HEK293 (cell line): ENCODE results near the gene CHRNA10.

Experiments
- FEZF1 ChIP-seq: fragments of 450-650 bp; formaldehyde crosslinking; IDR thresholded peaks from 2 replicates; pipeline ENCODE4 v1.5.1; 2016; ENCODE audit warnings: missing biosample characterization, missing genetic modification characterization
- GFI1B ChIP-seq: fragments of 450-650 bp; formaldehyde crosslinking; IDR thresholded peaks from 2 replicates; pipeline ENCODE4 v1.5.1; 2016; ENCODE audit warnings: missing biosample characterization, missing genetic modification characterization
- GLIS1 ChIP-seq: fragments of 450-650 bp; formaldehyde crosslinking; IDR thresholded peaks from 2 replicates; pipeline ENCODE4 v1.5.1; 2016; ENCODE audit warnings: missing biosample characterization, missing genetic modification characterization
- IKZF3 ChIP-seq: fragments of 450-650 bp; IDR thresholded peaks from 2 replicates; pipeline ENCODE4 v1.5.0; 2018; ENCODE audit warnings: missing biosample characterization, mild to moderate bottlenecking, missing genetic modification characterization, moderate library complexity
- KLF8 ChIP-seq: fragments of 450-650 bp; formaldehyde crosslinking; IDR thresholded peaks from 2 replicates; pipeline ENCODE4 v1.5.1; 2016; ENCODE audit warnings: missing biosample characterization, missing genetic modification characterization
- MEIS1 ChIP-seq: sonication (generic); formaldehyde crosslinking; IDR thresholded peaks from 2 replicates; pipeline ENCODE4 v1.8.1; 2022; ENCODE audit warnings: missing genetic modification reagents, mild to moderate bottlenecking, borderline replicate concordance
- PATZ1 ChIP-seq: fragments of 450-650 bp; formaldehyde crosslinking; IDR thresholded peaks from 2 replicates; pipeline ENCODE4 v1.5.1; 2016; ENCODE audit warnings: missing biosample characterization, missing genetic modification characterization
- RBAK ChIP-seq: fragments of 450-650 bp; formaldehyde crosslinking; IDR thresholded peaks from 2 replicates; pipeline ENCODE4 v1.5.1; 2016; ENCODE audit warnings: missing biosample characterization, missing genetic modification characterization
- SCRT2 ChIP-seq: fragments of 450-650 bp; formaldehyde crosslinking; IDR thresholded peaks from 2 replicates; pipeline ENCODE4 v1.5.1; 2016; ENCODE audit warnings: missing biosample characterization, missing genetic modification characterization
- WT1 ChIP-seq: fragments of 450-650 bp; formaldehyde crosslinking; IDR thresholded peaks from 2 replicates; pipeline ENCODE4 v1.5.1; 2016; ENCODE audit warnings: missing biosample characterization, missing genetic modification characterization
- ZBTB17 ChIP-seq: fragments of 450-650 bp; formaldehyde crosslinking; IDR thresholded peaks from 2 replicates; pipeline ENCODE4 v1.5.1; 2016; ENCODE audit warnings: missing biosample characterization, missing genetic modification characterization
- ZEB2 ChIP-seq: fragments of 450-650 bp; formaldehyde crosslinking; IDR thresholded peaks from 2 replicates; pipeline ENCODE4 v1.5.1; 2016; ENCODE audit warnings: missing biosample characterization, missing genetic modification characterization
- ZFHX2 ChIP-seq: fragments of 450-650 bp; formaldehyde crosslinking; conservative IDR thresholded peaks from 2 replicates; pipeline ENCODE4 v1.5.1; 2016; ENCODE audit warnings: missing biosample characterization, missing genetic modification characterization
- ZFP37 ChIP-seq: fragments of 450-650 bp; formaldehyde crosslinking; IDR thresholded peaks from 2 replicates; pipeline ENCODE4 v1.5.1; 2016; ENCODE audit warnings: missing biosample characterization, missing genetic modification characterization
- ZIC2 ChIP-seq: fragments of 450-650 bp; formaldehyde crosslinking; IDR thresholded peaks from 2 replicates; pipeline ENCODE4 v1.5.1; 2016; ENCODE audit warnings: missing biosample characterization, missing genetic modification characterization
- ZNF140 ChIP-seq: fragments of 450-650 bp; formaldehyde crosslinking; IDR thresholded peaks from 2 replicates; pipeline ENCODE4 v1.5.1; 2016; ENCODE audit warnings: missing biosample characterization, missing genetic modification characterization
- ZNF146 ChIP-seq: fragments of 450-650 bp; formaldehyde crosslinking; IDR thresholded peaks from 2 replicates; pipeline ENCODE4 v1.5.1; 2016; ENCODE audit warnings: missing biosample characterization, missing genetic modification characterization
- ZNF2 ChIP-seq: fragments of 450-650 bp; formaldehyde crosslinking; IDR thresholded peaks from 2 replicates; pipeline ENCODE4 v1.5.1; 2016; ENCODE audit warnings: missing biosample characterization, missing genetic modification characterization
- ZNF214 ChIP-seq: fragments of 450-650 bp; formaldehyde crosslinking; IDR thresholded peaks from 2 replicates; pipeline ENCODE4 v1.5.1; 2017; ENCODE audit warnings: missing biosample characterization, mild to moderate bottlenecking, missing genetic modification characterization, borderline replicate concordance
- ZNF248 ChIP-seq: fragments of 450-650 bp; formaldehyde crosslinking; IDR thresholded peaks from 2 replicates; pipeline ENCODE4 v1.5.1; 2017; ENCODE audit warnings: missing biosample characterization, missing genetic modification characterization
- ZNF335 ChIP-seq: fragments of 450-650 bp; formaldehyde crosslinking; conservative IDR thresholded peaks from 2 replicates; pipeline ENCODE4 v1.5.1; 2016; ENCODE audit warnings: missing biosample characterization, missing genetic modification characterization
- ZNF341 ChIP-seq: fragments of 450-650 bp; formaldehyde crosslinking; IDR thresholded peaks from 2 replicates; pipeline ENCODE4; 2016; ENCODE audit warnings: low read depth, missing biosample characterization, missing genetic modification characterization
- ZNF433 ChIP-seq: fragments of 450-650 bp; formaldehyde crosslinking; IDR thresholded peaks from 2 replicates; pipeline ENCODE4 v1.5.1; 2016; ENCODE audit warnings: missing biosample characterization, missing genetic modification characterization, low read depth
- ZNF48 ChIP-seq: fragments of 450-650 bp; formaldehyde crosslinking; IDR thresholded peaks from 2 replicates; pipeline ENCODE4 v1.5.1; 2016; ENCODE audit warnings: missing biosample characterization, missing genetic modification characterization
- ZNF513 ChIP-seq: fragments of 450-650 bp; IDR thresholded peaks from 2 replicates; pipeline ENCODE4 v1.5.1; 2018; ENCODE audit warnings: missing biosample characterization, missing genetic modification characterization
- ZNF514 ChIP-seq: fragments of 450-650 bp; formaldehyde crosslinking; IDR thresholded peaks from 2 replicates; pipeline ENCODE4 v1.5.1; 2016; ENCODE audit warnings: missing biosample characterization, missing genetic modification characterization
- ZNF558 ChIP-seq: fragments of 450-650 bp; formaldehyde crosslinking; IDR thresholded peaks from 2 replicates; pipeline ENCODE4 v1.5.1; 2016; ENCODE audit warnings: missing biosample characterization, missing genetic modification characterization
- ZNF561 ChIP-seq: fragments of 450-650 bp; IDR thresholded peaks from 2 replicates; pipeline ENCODE4 v1.5.1; 2018; ENCODE audit warnings: missing biosample characterization, missing genetic modification characterization, borderline replicate concordance
- ZNF610 ChIP-seq: fragments of 450-650 bp; formaldehyde crosslinking; IDR thresholded peaks from 2 replicates; pipeline ENCODE4 v1.5.1; 2016; ENCODE audit warnings: missing biosample characterization, missing genetic modification characterization, borderline replicate concordance
- ZNF629 ChIP-seq: fragments of 450-650 bp; formaldehyde crosslinking; IDR thresholded peaks from 2 replicates; pipeline ENCODE4 v1.5.1; 2017; ENCODE audit warnings: missing biosample characterization, missing genetic modification characterization
- ZNF677 ChIP-seq: fragments of 450-650 bp; IDR thresholded peaks from 2 replicates; pipeline ENCODE4 v1.5.0; 2018; ENCODE audit warnings: missing biosample characterization, mild to moderate bottlenecking, missing genetic modification characterization, moderate library complexity
- ZSCAN4 ChIP-seq: fragments of 450-650 bp; formaldehyde crosslinking; IDR thresholded peaks from 2 replicates; pipeline ENCODE4 v1.5.1; 2017; ENCODE audit warnings: missing biosample characterization, missing genetic modification characterization

Gene CHRNA10

GRCh38 chr11:3642071-3642951 is 28.9 kb downstream of the CHRNA10 start (continued):
- TF ChIP-seq ZNF140 (no peak), ZNF610 (no peak), MEIS1 (CRISPR knock-in tag) (no peak), ZNF514 (no peak), ZSCAN4 (tag by site-specific recombination) (no peak), WT1 (tag by site-specific recombination) (no peak), ZBTB17 (tag by site-specific recombination) (peak; percentile 84), ZNF146 (tag by site-specific recombination) (no peak), IKZF3 (tag by site-specific recombination) (peak; percentile 67), PATZ1 (tag by site-specific recombination) (peak; percentile 90), ZNF629 (0 out of 2 replicates have a peak, but pooled peaks have one; percentile 18), SCRT2 (no peak), GLIS1 (tag by site-specific recombination) (peak; percentile 82), KLF8 (tag by site-specific recombination) (0 out of 2 replicates have a peak, but pooled peaks have one; percentile 12), GFI1B (tag by site-specific recombination) (no peak), ZNF677 (tag by site-specific recombination) (no peak), FEZF1 (tag by site-specific recombination) (no peak), ZIC2 (tag by site-specific recombination) (peak; percentile 91), ZNF513 (tag by site-specific recombination) (no peak), ZFP37 (tag by site-specific recombination) (no peak), ZNF558 (tag by site-specific recombination) (no peak), ZNF433 (tag by site-specific recombination) (no peak), ZNF335 (tag by site-specific recombination) (peak; percentile 84), ZEB2 (tag by site-specific recombination) (peak; percentile 47), ZNF214 (tag by site-specific recombination) (no peak), ZNF561 (0 out of 2 replicates have a peak, but pooled peaks have one; percentile 58), ZNF341 (tag by site-specific recombination) (peak; percentile 10), ZNF248 (tag by site-specific recombination) (no peak), ZNF2 (tag by site-specific recombination) (no peak), ZNF48 (tag by site-specific recombination) (no peak), ZFHX2 (tag by site-specific recombination) (peak; percentile 75), RBAK (no peak)
- TF ChIP-seq, all 188 proteins: peak for 35
